ENCODE results near the gene MAGI1. TPM values are rescaled to one million over a fixed set of nuclear protein-coding genes. Genes with fewer than 3 reads are reported as not detected.
A peak's percentile ranks its signal among the peaks of the same experiment; 100 is the strongest.

Gene MAGI1
- polyA plus RNA-seq, 1 of the 3 experiments (the other 2 are of a cell fraction): 10.3 TPM

DNA sequence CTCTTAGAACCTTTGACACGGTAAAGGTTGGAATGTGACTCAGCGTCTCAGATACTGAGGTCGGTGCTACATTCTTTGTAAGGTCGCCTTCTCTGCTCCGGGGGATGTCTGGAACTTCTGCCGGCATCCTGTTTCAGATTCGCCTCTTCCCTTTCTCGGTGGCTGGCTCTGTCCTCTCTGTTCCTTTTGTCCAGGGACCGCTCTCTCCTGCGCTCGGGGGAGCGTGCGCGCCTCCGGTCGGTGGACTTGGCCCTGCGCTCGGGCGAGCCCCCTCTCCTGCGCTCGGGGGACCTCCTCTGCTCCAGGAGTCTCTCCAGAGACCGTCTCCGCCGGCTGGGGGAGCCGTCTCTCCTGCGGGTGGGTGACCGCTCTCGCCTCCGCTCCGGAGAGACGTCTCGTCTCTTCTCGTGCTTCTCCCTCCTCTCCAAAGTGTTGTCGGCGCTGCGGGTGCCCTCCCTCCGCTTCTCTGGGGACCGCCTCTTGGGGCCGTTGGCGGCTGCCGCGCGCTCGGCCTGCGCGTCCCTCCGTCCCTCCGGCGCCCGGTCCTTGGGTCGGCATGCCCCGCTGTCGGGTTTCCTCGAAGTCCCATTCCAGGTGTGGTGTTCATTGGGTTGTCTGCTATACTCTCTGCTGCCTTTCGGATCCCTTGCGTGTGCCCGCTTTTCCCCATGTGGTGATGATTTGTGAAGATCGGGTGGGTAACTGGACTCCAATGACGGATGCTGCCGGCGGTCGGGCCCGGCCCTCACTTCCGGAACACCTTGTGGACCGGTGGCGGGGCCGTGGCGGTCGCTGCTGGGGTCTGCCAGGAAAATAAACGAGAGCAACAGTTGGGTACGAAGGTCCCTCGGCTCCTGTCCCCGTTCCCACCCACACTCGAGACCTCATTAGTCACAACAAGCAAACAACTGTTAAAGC lies 682.1 kb downstream of the MAGI1 start:
- no peak for TF ChIP-seq EP300 (IDR thresholded peaks at IDR 0.05; ENCODE audit: borderline replicate concordance in 1 of 2, low read depth in 1 of 2, low read length in 1 of 2)
- TF ChIP-seq, protein P1, sequence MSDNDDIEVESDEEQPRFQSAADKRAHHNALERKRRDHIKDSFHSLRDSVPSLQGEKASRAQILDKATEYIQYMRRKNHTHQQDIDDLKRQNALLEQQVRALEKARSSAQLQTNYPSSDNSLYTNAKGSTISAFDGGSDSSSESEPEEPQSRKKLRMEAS (IDR thresholded peaks at IDR 0.05; ENCODE audit: low read depth): no peak
- no peak for TF ChIP-seq TAF1 (IDR thresholded peaks at IDR 0.05; ENCODE audit: borderline replicate concordance, low read depth, low read length)
- no peak for TF ChIP-seq NFIC (IDR thresholded peaks at IDR 0.05; ENCODE audit: borderline replicate concordance)
- TF ChIP-seq CHD2 (IDR thresholded peaks at IDR 0.05; ENCODE audit: low read length, partially characterized antibody): no peak
- no peak for TF ChIP-seq TEAD4 (IDR thresholded peaks at IDR 0.05; ENCODE audit: borderline replicate concordance, insufficient read depth)
- TF ChIP-seq EZH2phosphoT487 (IDR thresholded peaks at IDR 0.05; ENCODE audit: borderline replicate concordance, low read depth): no peak
- TF ChIP-seq, protein P2, sequence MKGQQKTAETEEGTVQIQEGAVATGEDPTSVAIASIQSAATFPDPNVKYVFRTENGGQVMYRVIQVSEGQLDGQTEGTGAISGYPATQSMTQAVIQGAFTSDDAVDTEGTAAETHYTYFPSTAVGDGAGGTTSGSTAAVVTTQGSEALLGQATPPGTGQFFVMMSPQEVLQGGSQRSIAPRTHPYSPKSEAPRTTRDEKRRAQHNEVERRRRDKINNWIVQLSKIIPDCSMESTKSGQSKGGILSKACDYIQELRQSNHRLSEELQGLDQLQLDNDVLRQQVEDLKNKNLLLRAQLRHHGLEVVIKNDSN (IDR thresholded peaks at IDR 0.05; ENCODE audit: borderline replicate concordance, low read depth): no peak
- TF ChIP-seq, protein P3, sequence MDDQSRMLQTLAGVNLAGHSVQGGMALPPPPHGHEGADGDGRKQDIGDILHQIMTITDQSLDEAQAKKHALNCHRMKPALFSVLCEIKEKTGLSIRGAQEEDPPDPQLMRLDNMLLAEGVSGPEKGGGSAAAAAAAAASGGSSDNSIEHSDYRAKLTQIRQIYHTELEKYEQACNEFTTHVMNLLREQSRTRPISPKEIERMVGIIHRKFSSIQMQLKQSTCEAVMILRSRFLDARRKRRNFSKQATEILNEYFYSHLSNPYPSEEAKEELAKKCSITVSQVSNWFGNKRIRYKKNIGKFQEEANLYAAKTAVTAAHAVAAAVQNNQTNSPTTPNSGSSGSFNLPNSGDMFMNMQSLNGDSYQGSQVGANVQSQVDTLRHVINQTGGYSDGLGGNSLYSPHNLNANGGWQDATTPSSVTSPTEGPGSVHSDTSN (IDR thresholded peaks at IDR 0.05): no peak
- TF ChIP-seq MXI1 (IDR thresholded peaks at IDR 0.05; ENCODE audit: low read depth, low read length): no peak
- TF ChIP-seq ELF1 (IDR thresholded peaks at IDR 0.05): no peak
- TF ChIP-seq POLR2AphosphoS5 (IDR thresholded peaks at IDR 0.05; ENCODE audit: low read depth, low read length): no peak
- Histone ChIP-seq H3K9me2 (no peaks in the 10 kb centered on the region), H3K4me1 (ENCODE audit: control insufficient read depth in 1 of 2, insufficient read depth in 2 of 2, low read depth in 1 of 2, low read length in 1 of 2) (no peaks in the 10 kb centered on the region; a peak in 1 of 4 replicates), H3K4me3 (ENCODE audit: low read depth in 2 of 2, low read length in 1 of 2) (no peak overlapping the region), H3K27ac (ENCODE audit: low read depth in 2 of 2, low read length in 1 of 2) (no peak overlapping the region), H2AFZ (ENCODE audit: low read depth) (no peak overlapping the region), H3K79me2 (ENCODE audit: insufficient read depth) (no peaks in the 10 kb centered on the region), H4K20me1 (ENCODE audit: insufficient read depth) (no peaks in the 10 kb centered on the region), H3K27me3 (ENCODE audit: insufficient read depth) (no peaks in the 10 kb centered on the region), H3K4me2 (no peak overlapping the region), H3K36me3 (replicated peaks in 1 of 2; ENCODE audit: control insufficient read depth in 1 of 2, insufficient read depth in 2 of 2, low read length in 1 of 2) (peaks cover 2 to 24% of the 10 kb centered on the region in 2 experiments), H3K9ac (no peak overlapping the region), H3K9me3 (no peaks in the 10 kb centered on the region), H3F3A (replicated peaks; ENCODE audit: insufficient read depth) (no peaks in the 10 kb centered on the region)
- 98% methylated on average over 58 of the region's 74 CpGs for WGBS (ENCODE audit: low lambda C conversion rate)
- peak; percentile 26 for DNase-seq
- ChIA-PET CTCF (no interaction called here), POLR2A (no interaction called here)

DNA sequence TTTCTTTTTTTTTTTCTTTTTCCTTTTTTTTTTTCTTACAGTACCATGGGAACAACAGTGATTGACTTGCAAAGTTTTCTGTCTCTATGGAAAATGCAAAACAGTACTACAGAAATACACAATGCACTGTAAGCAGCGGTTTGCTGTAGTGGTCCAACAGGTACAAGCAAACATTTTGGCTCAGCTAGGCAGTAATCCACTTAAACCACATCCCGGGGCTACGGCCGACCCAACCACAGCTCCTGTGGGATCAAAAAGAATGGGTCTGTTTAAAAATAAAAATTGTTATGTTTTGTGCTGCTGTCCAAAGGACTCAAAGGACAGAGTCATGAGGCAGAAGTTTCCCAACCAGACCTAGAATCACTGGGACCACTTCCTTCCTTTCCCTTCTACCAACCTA lies 683.8 kb downstream of the MAGI1 start:
- Histone ChIP-seq H3K9ac (no peak overlapping the region), H2AFZ (ENCODE audit: low read depth) (no peak overlapping the region), H3K79me2 (ENCODE audit: insufficient read depth) (no peaks in the 10 kb centered on the region), H3K9me3 (no peaks in the 10 kb centered on the region), H3K4me3 (ENCODE audit: low read depth in 2 of 2, low read length in 1 of 2) (no peak overlapping the region), H3K27ac (ENCODE audit: low read depth in 2 of 2, low read length in 1 of 2) (no peak overlapping the region), H4K20me1 (ENCODE audit: insufficient read depth) (no peaks in the 10 kb centered on the region), H3K36me3 (replicated peaks in 1 of 2; ENCODE audit: control insufficient read depth in 1 of 2, insufficient read depth in 2 of 2, low read length in 1 of 2) (peaks cover 0 to 11% of the 10 kb centered on the region in 2 experiments), H3K4me1 (ENCODE audit: control insufficient read depth in 1 of 2, insufficient read depth in 2 of 2, low read depth in 1 of 2, low read length in 1 of 2) (no peaks in the 10 kb centered on the region; a peak in 1 of 4 replicates), H3K27me3 (ENCODE audit: insufficient read depth) (no peaks in the 10 kb centered on the region), H3F3A (replicated peaks; ENCODE audit: insufficient read depth) (no peaks in the 10 kb centered on the region), H3K9me2 (no peaks in the 10 kb centered on the region), H3K4me2 (no peak overlapping the region)
- no peak for DNase-seq
- ChIA-PET POLR2A (interaction anchor here (0.7 kb wide), 1 partner anchor 8 kb away, joined by 5 read pairs; no protein-coding TSS in a partner anchor), CTCF (interaction anchor here (0.6 kb wide), 1 partner anchor 250 kb away, joined by 3 read pairs; no protein-coding TSS in a partner anchor)
- 85% methylated on average over 4 of the region's 4 CpGs for WGBS (ENCODE audit: low lambda C conversion rate)
- TF ChIP-seq, protein P4, sequence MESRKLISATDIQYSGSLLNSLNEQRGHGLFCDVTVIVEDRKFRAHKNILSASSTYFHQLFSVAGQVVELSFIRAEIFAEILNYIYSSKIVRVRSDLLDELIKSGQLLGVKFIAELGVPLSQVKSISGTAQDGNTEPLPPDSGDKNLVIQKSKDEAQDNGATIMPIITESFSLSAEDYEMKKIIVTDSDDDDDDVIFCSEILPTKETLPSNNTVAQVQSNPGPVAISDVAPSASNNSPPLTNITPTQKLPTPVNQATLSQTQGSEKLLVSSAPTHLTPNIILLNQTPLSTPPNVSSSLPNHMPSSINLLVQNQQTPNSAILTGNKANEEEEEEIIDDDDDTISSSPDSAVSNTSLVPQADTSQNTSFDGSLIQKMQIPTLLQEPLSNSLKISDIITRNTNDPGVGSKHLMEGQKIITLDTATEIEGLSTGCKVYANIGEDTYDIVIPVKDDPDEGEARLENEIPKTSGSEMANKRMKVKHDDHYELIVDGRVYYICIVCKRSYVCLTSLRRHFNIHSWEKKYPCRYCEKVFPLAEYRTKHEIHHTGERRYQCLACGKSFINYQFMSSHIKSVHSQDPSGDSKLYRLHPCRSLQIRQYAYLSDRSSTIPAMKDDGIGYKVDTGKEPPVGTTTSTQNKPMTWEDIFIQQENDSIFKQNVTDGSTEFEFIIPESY (IDR thresholded peaks at IDR 0.05; ENCODE audit: borderline replicate concordance, low read depth): no peak

Measured in SK-N-SH (cell line).